CD4-positive, alpha-beta T cell treated with Interferon alpha-2 for 1 hour (primary cell): Measurements from ENCODE around the gene IL5RA.

Experiments used
- DNase-seq, 2 donors: peaks; one replicate each; pipeline ENCODE4 v3.0.0-alpha.2; 2020 to 2022

Gene IL5RA

GRCh38 chr3:3107181-3107580 is 3.0 kb downstream of the IL5RA start:
- DNase-seq, result no peak

GRCh38 chr3:3105815-3106214 is 4.4 kb downstream of the IL5RA start:
- DNase-seq, result no peak

- no peak for DNase-seq
These were observed 4.9 kb downstream of the IL5RA start for GRCh38 chr3:3105246-3105645.

GRCh38 chr3:3102751-3103150 is 7.4 kb downstream of the IL5RA start:
- no peak for DNase-seq

GRCh38 chr3:3101660-3102458 is 8.3 kb downstream of the IL5RA start:
- no peak for DNase-seq

- DNase-seq, result no peak
These were observed 12.2 kb downstream of the IL5RA start for GRCh38 chr3:3097958-3098357.

- peak in 1 of 2 donors; percentile 15 for DNase-seq
These were observed 21.2 kb downstream of the IL5RA start for GRCh38 chr3:3089017-3089416.

- no peak for DNase-seq
These were observed 22.3 kb downstream of the IL5RA start for GRCh38 chr3:3087716-3088465.

GRCh38 chr3:3087279-3087678 is 22.9 kb downstream of the IL5RA start:
- no peak for DNase-seq

- no peak for DNase-seq
These were observed 23.9 kb downstream of the IL5RA start for GRCh38 chr3:3086239-3086638.

GRCh38 chr3:3085782-3086181 is 24.4 kb downstream of the IL5RA start:
- DNase-seq, result no peak

- no peak for DNase-seq
These were observed 25.3 kb downstream of the IL5RA start for GRCh38 chr3:3084890-3085289.

- DNase-seq, result no peak
These were observed 27.8 kb downstream of the IL5RA start for GRCh38 chr3:3082234-3082924.

GRCh38 chr3:3081381-3082233 is 28.6 kb downstream of the IL5RA start:
- DNase-seq, result no peak

GRCh38 chr3:3080309-3080708 is 29.9 kb downstream of the IL5RA start:
- no peak for DNase-seq

- DNase-seq, result no peak
These were observed 35.5 kb downstream of the IL5RA start for GRCh38 chr3:3074551-3075257.

- no peak for DNase-seq
These were observed 39.0 kb downstream of the IL5RA start for GRCh38 chr3:3071136-3071535.

- DNase-seq, result no peak
These were observed 40.5 kb downstream of the IL5RA start for GRCh38 chr3:3069723-3070122.

GRCh38 chr3:3068358-3068881 is 41.8 kb downstream of the IL5RA start:
- no peak for DNase-seq

GRCh38 chr3:3066910-3067309 is 43.3 kb downstream of the IL5RA start:
- DNase-seq, result no peak

GRCh38 chr3:3066378-3066777 is 43.8 kb downstream of the IL5RA start:
- DNase-seq, result no peak

GRCh38 chr3:3065876-3066275 is 44.3 kb downstream of the IL5RA start:
- DNase-seq, result no peak
